K562 (cell line): ENCODE measurements around the gene HEY2. TPM values are rescaled to one million over a fixed set of nuclear protein-coding genes. Genes with fewer than 3 reads are reported as not detected.

ENCODE experiments used
- BCOR ChIP-seq: fragments of 450-650 bp; IDR thresholded peaks from 2 replicates; pipeline ENCODE4 v1.6.1; 2016
- ESRRB ChIP-seq: fragments of 250-450 bp; sonication (Bioruptor Pico); IDR thresholded peaks from 2 replicates; pipeline ENCODE4 v1.5.0; 2020; ENCODE audit warnings: mild to moderate bottlenecking, moderate library complexity, borderline replicate concordance
- JUNB ChIP-seq: fragments of 450-650 bp; formaldehyde crosslinking; conservative IDR thresholded peaks from 2 replicates; pipeline ENCODE4 v1.4.0; 2020; ENCODE audit warnings: mild to moderate bottlenecking
- NFATC3 ChIP-seq: fragments of 450-650 bp; IDR thresholded peaks from 2 replicates; pipeline ENCODE4 v1.6.1; 2017; ENCODE audit warnings: mild to moderate bottlenecking
- SUPT5H ChIP-seq: fragments of 450-650 bp; IDR thresholded peaks from 2 replicates; pipeline ENCODE4 v1.6.1; 2016
- XRCC4 ChIP-seq: IDR thresholded peaks from one replicate; pipeline ENCODE4 v1.6.1; 2011; ENCODE audit not compliant: insufficient read depth, insufficient read length; ENCODE audit errors: extremely low read depth
- ZNF133 ChIP-seq: fragments of 250-450 bp; sonication (Bioruptor Pico); IDR thresholded peaks from 2 replicates; pipeline ENCODE4 v1.4.0; 2020; ENCODE audit warnings: mild to moderate bottlenecking
- polyA plus RNA-seq, 8 experiments: library from polyadenylated mRNA; depleted of rRNA in 4 of 8; stranded (reverse) in 5 of 8; unstranded in 3 of 8; fragments of >200 nt; fragmentation: Nextera tagmentation in 2 of 8; fragmentation: Illumina TruSeq in 1 of 8; extraction: Ambion mirVana in 2 of 8; extraction: Trizol in 1 of 8; gene quantifications; 2 replicates each; pipeline versions ENCODE4 v1.2.1 to v1.2.3, GENCODE V29; 2011 to 2014; ENCODE audit warnings: inconsistent platforms in 1 of 8, missing spikeins in 1 of 8
- total RNA-seq, 7 experiments: library from RNA; depleted of rRNA in 6 of 7; stranded (reverse); fragments of >200 nt in 6 of 7; fragmentation: Illumina TruSeq in 2 of 7; extraction: Trizol in 2 of 7; gene quantifications; 2 replicates each; pipeline versions ENCODE4 v1.2.1 to v1.2.3, GENCODE V29; 2011 to 2021; ENCODE audit warnings: low replicate concordance in 1 of 7
- TF ChIP-seq, protein P1 (sequence below): sonication (generic); formaldehyde crosslinking; IDR thresholded peaks from 2 replicates; pipeline ENCODE4 v1.8.0; 2022; ENCODE audit warnings: mild to moderate bottlenecking, missing genetic modification reagents
- TF ChIP-seq, protein P2 (sequence below): fragments of 250-450 bp; sonication (Bioruptor Pico); IDR thresholded peaks from 2 replicates; pipeline ENCODE4 v1.4.0; 2020; ENCODE audit warnings: borderline replicate concordance
- TF ChIP-seq, protein P3 (sequence below): fragments of 200-600 bp; sonication (generic); IDR thresholded peaks from one replicate; pipeline ENCODE4 v1.6.1; 2012; ENCODE audit warnings: mild to moderate bottlenecking, low read depth, low read length, inconsistent platforms

The HEY2 gene
- total and polyA plus RNA-seq, 9 of the 15 experiments (the other 6 are each of a cell fraction or from before 2014, with no cell fraction given): 0.03 to 0.07 (median 0.06) TPM; not detected in 5

- TF ChIP-seq, protein P1, sequence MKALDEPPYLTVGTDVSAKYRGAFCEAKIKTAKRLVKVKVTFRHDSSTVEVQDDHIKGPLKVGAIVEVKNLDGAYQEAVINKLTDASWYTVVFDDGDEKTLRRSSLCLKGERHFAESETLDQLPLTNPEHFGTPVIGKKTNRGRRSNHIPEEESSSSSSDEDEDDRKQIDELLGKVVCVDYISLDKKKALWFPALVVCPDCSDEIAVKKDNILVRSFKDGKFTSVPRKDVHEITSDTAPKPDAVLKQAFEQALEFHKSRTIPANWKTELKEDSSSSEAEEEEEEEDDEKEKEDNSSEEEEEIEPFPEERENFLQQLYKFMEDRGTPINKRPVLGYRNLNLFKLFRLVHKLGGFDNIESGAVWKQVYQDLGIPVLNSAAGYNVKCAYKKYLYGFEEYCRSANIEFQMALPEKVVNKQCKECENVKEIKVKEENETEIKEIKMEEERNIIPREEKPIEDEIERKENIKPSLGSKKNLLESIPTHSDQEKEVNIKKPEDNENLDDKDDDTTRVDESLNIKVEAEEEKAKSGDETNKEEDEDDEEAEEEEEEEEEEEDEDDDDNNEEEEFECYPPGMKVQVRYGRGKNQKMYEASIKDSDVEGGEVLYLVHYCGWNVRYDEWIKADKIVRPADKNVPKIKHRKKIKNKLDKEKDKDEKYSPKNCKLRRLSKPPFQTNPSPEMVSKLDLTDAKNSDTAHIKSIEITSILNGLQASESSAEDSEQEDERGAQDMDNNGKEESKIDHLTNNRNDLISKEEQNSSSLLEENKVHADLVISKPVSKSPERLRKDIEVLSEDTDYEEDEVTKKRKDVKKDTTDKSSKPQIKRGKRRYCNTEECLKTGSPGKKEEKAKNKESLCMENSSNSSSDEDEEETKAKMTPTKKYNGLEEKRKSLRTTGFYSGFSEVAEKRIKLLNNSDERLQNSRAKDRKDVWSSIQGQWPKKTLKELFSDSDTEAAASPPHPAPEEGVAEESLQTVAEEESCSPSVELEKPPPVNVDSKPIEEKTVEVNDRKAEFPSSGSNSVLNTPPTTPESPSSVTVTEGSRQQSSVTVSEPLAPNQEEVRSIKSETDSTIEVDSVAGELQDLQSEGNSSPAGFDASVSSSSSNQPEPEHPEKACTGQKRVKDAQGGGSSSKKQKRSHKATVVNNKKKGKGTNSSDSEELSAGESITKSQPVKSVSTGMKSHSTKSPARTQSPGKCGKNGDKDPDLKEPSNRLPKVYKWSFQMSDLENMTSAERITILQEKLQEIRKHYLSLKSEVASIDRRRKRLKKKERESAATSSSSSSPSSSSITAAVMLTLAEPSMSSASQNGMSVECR (CRISPR knock-in tag): no peak; the same call in 1 of the 2 replicates
- no peak for TF ChIP-seq JUNB (CRISPR knock-in tag)
- TF ChIP-seq, protein P2, sequence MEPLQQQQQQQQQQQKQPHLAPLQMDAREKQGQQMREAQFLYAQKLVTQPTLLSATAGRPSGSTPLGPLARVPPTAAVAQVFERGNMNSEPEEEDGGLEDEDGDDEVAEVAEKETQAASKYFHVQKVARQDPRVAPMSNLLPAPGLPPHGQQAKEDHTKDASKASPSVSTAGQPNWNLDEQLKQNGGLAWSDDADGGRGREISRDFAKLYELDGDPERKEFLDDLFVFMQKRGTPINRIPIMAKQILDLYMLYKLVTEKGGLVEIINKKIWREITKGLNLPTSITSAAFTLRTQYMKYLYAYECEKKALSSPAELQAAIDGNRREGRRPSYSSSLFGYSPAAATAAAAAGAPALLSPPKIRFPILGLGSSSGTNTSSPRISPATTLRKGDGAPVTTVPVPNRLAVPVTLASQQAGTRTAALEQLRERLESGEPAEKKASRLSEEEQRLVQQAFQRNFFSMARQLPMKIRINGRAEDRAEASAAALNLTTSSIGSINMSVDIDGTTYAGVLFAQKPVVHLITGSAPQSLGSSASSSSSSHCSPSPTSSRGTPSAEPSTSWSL (CRISPR knock-in tag): no peak
- TF ChIP-seq NFATC3: no peak
- TF ChIP-seq XRCC4: no peak
- TF ChIP-seq, protein P3, sequence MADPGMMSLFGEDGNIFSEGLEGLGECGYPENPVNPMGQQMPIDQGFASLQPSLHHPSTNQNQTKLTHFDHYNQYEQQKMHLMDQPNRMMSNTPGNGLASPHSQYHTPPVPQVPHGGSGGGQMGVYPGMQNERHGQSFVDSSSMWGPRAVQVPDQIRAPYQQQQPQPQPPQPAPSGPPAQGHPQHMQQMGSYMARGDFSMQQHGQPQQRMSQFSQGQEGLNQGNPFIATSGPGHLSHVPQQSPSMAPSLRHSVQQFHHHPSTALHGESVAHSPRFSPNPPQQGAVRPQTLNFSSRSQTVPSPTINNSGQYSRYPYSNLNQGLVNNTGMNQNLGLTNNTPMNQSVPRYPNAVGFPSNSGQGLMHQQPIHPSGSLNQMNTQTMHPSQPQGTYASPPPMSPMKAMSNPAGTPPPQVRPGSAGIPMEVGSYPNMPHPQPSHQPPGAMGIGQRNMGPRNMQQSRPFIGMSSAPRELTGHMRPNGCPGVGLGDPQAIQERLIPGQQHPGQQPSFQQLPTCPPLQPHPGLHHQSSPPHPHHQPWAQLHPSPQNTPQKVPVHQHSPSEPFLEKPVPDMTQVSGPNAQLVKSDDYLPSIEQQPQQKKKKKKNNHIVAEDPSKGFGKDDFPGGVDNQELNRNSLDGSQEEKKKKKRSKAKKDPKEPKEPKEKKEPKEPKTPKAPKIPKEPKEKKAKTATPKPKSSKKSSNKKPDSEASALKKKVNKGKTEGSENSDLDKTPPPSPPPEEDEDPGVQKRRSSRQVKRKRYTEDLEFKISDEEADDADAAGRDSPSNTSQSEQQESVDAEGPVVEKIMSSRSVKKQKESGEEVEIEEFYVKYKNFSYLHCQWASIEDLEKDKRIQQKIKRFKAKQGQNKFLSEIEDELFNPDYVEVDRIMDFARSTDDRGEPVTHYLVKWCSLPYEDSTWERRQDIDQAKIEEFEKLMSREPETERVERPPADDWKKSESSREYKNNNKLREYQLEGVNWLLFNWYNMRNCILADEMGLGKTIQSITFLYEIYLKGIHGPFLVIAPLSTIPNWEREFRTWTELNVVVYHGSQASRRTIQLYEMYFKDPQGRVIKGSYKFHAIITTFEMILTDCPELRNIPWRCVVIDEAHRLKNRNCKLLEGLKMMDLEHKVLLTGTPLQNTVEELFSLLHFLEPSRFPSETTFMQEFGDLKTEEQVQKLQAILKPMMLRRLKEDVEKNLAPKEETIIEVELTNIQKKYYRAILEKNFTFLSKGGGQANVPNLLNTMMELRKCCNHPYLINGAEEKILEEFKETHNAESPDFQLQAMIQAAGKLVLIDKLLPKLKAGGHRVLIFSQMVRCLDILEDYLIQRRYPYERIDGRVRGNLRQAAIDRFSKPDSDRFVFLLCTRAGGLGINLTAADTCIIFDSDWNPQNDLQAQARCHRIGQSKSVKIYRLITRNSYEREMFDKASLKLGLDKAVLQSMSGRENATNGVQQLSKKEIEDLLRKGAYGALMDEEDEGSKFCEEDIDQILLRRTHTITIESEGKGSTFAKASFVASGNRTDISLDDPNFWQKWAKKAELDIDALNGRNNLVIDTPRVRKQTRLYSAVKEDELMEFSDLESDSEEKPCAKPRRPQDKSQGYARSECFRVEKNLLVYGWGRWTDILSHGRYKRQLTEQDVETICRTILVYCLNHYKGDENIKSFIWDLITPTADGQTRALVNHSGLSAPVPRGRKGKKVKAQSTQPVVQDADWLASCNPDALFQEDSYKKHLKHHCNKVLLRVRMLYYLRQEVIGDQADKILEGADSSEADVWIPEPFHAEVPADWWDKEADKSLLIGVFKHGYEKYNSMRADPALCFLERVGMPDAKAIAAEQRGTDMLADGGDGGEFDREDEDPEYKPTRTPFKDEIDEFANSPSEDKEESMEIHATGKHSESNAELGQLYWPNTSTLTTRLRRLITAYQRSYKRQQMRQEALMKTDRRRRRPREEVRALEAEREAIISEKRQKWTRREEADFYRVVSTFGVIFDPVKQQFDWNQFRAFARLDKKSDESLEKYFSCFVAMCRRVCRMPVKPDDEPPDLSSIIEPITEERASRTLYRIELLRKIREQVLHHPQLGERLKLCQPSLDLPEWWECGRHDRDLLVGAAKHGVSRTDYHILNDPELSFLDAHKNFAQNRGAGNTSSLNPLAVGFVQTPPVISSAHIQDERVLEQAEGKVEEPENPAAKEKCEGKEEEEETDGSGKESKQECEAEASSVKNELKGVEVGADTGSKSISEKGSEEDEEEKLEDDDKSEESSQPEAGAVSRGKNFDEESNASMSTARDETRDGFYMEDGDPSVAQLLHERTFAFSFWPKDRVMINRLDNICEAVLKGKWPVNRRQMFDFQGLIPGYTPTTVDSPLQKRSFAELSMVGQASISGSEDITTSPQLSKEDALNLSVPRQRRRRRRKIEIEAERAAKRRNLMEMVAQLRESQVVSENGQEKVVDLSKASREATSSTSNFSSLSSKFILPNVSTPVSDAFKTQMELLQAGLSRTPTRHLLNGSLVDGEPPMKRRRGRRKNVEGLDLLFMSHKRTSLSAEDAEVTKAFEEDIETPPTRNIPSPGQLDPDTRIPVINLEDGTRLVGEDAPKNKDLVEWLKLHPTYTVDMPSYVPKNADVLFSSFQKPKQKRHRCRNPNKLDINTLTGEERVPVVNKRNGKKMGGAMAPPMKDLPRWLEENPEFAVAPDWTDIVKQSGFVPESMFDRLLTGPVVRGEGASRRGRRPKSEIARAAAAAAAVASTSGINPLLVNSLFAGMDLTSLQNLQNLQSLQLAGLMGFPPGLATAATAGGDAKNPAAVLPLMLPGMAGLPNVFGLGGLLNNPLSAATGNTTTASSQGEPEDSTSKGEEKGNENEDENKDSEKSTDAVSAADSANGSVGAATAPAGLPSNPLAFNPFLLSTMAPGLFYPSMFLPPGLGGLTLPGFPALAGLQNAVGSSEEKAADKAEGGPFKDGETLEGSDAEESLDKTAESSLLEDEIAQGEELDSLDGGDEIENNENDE: no peak
- TF ChIP-seq BCOR: no peak; the same call in 1 of the 2 replicates
- peak; percentile 83 for TF ChIP-seq SUPT5H
- no peak for TF ChIP-seq ESRRB
- TF ChIP-seq ZNF133 (CRISPR knock-in tag): no peak
Measured at GRCh38 chr6:125780540-125781313, 31.3 kb downstream of the HEY2 start (continued).
